ENCODE data around the gene RELCH.

The RELCH gene

DNA sequence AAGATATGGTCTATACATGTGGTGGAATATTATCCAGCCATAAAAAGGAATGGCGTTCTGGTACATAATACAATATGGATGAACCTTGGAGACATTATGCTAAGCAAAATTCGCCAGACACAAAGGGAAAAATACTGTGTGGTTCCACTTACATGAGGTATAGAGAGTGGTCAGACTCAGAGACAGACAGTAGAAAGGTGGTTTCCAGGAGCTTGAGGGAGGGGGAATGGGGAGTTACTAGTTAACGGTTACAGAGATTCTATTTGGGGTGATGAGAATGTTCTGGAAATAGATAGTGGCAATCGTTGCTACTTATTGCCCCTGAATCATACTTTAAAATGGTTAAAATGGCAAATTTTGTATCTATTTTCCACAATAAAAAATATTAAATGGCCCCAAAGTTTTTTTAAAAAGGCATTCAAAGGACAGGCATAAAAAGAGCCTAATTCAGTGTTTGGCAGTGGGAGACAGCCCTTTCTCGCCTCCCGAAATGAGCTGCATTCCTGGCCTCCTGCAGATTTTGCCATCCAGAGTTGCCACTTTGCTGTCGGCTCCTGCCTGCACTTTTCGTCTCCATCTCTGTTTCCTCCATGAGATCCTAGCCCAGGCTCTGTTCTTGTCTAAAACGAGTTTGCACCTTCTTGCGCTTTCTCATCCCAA is 151.5 kb downstream of the RELCH start:
- no peak for DNase-seq (ENCODE audit: low spot score)

DNA sequence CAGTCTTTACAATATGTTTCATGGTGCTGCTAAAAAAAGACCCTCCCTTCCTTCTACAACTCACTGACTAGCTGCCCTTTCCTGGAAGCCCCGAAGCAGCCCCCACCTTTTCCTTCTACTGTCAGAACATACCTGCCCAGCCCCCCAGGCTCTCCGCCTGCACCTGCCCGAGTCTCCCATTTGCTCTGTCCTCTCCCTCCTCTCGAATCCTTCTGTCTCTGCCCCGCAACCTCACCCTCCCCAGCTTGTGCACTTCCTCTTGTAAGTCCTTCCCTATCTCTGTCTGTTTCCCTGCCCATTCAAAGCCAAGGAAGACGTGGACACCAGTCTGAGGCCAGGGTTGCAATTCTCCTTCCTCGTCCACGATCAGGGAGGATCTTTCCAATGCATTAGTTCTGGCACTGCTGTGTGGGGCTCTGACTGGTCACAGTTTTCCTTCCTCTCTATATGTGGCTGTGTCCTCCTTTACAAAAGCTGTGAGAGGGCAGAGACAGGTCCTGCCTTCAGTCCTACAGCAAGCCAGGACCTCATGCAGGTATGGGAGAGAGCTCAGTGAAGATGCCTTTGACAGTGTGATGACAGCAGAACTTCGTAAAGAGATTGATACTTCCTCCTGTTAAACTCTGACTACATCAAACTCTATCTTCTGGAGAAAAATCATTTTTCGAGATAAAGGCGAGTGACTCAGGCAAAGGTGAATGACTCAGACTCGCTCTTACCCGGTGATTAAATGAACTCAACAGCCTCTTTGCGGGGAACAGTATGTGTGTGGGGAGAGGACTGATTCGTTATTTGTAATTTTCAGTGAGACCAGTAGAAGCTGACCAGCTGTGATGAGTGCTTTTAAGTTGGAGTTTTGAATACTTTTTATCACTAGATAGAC is 152.3 kb downstream of the RELCH start:
- DNase-seq (ENCODE audit: low spot score) = no peak

DNA sequence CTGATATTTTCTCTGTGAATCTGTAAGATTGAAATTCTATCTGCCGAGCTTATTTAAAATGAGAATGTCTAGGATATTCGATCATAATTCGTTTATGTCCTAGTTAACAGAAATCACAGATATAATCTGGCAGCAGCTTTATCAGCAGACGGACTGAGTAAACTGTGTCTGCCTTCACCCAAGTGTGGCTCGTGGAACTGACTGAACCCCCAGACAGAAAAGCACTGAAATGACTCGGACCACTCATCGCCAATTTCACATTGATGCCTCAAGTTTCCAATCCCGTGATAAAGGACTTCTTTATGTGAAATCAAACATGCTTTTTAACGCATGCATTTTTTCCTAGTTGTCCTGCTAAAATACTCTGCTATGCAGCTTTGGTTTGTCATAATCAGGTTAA is 153.9 kb downstream of the RELCH start:
- DNase-seq (ENCODE audit: low spot score) = no peak

DNA sequence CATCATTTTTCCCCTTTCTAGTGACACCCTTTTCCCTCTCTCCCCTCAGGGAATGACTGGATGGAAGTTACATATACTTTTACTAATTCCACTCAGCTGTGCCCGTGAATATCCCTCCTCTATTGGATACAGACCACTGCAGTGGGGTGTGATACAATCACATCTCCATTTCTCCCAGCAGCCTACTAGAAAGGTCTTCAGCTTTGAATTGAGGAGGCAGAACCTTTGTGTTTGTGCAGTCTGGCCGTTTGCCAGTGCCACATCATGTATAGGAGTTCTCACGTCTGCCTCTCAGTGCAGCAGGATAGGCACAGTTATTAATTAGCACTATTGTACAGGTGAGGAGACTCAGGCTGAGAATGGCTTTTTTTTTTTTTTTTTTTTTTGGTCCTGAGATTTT is 154.4 kb downstream of the RELCH start:
- DNase-seq (ENCODE audit: low spot score) = no peak

DNA sequence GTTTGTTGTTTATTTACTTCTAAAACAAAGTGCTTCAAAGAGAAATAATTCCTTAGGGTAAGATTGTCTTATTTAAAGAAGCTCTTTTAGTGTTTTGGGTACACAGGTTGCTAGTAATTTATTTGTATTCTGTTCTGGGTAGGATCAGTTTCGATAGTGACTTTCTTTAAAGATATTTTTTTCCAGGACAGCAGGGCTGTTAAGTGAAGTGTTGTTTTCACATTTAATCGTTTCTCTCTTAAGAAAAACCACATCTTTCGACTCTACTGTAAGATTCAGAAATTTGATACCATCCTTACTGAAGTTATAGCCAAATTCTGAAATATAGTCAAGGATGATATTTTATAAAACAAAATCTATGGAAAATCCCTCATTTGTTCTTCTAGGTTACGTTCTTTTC is 155.8 kb downstream of the RELCH start:
- DNase-seq (ENCODE audit: low spot score) = no peak

DNA sequence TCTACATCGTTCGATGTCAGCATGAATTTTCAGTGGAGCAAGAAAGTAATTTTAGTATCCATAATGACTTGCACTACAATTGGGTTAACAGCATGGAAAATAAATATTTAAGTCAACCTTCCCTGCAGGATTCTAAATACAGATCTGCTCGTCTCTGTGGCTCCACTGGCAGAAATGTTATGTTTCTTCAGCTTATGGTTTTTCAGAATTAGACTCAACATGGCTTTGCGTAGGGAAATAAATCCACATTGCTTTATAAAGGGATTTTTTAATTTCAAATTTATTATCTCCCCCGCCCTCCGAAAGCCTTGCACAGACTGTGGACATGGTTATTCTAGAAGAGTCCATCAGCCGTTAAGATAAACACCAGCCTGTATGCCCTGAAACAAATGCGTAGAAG is 156.3 kb downstream of the RELCH start:
- no peak for DNase-seq (ENCODE audit: low spot score)

DNA sequence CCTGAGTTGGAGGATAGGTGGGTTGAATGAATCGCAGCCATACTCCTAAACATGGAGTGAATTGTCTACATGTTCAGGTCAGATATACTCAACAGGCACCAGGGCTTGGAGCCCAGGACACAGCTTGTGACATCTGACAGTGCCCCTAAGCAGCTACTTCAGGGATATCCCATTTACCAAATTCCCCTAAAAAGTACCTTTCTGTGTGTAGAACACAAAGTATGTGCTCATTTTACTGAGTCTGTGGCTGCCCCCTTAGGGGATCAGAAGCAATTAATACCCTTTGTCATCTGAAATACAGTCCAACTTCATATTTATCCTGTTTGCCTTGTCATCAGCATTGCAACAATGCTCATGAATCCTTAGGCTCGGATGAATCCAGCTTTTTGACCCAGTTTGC is 158.9 kb downstream of the RELCH start:
- no peak for DNase-seq (ENCODE audit: low spot score)

DNA sequence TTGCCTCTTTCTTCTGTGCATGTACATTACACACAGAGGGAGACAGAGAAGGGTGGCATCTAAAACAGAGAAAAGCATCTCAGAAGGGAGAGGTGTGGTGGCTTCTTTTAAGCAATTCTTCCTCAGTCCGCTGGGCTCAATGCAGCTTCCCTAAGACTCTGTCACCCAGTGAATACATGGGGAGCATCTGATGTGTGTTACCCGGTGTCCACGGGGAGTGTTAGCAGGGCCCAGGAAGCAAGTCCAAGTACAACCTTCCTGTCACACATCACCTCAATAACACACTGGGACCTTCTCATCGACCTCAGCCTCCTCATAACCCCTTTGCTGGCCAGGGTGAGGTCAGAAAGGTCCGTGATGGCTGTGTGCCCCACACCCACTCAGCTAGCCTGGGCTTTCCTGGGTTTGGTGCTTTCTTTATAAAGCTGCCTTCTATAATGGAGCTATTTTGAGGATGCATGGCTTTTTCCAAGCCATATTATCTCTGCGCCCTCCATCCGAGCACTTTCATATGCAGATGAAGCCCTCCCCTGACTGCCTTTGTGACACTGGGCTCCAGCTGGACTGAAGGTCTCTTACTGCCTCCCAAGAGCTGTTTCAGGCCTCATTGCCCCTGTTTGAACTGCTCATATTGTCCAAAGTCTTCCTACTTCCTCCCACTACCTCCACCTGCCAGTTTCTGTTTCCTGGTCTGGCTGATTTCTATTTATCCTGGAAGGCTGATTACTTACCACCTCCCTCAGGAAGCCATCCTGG is 159.5 kb downstream of the RELCH start:
- no peak for DNase-seq (ENCODE audit: low spot score)

DNA sequence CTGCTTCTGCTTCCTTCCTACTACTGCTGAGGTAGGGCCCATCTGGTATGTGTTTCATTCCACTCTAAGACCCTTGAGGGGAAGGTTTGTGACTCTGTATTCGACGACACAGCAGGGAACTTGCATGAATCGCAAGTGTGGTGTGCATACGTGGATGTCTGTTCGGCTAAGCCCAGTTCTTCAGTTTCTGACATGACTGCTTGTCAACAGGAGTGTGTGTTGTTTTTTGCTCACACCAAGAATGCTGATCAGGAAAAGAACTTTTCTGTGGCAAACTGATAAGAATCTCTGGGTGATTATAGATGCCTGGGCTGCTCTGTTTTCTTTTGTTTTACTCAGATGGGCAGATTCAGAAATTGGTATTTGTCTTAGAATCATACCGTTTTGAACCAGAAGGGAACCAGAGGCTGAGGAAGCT is 160.0 kb downstream of the RELCH start:
- DNase-seq (ENCODE audit: low spot score) = no peak

DNA sequence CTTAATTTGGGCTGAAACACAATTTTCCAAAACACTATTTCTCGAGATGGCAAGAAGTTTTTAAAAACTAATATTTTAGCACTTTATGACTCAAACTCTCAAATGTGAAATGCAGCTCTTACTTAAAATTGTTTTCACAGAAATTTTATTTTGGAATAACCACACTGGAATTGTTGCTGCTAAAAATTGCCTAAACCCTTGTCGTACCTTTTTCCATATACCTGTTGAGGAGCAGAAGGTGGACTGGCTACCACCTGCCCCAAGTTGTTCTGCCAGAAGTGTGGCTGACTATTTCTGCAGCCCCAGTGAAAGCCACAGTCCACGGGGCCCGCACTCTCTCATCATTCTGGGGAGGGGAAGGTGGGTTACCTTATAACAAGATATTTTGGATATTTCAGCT is 161.4 kb downstream of the RELCH start:
- no peak for DNase-seq (ENCODE audit: low spot score)

DNA sequence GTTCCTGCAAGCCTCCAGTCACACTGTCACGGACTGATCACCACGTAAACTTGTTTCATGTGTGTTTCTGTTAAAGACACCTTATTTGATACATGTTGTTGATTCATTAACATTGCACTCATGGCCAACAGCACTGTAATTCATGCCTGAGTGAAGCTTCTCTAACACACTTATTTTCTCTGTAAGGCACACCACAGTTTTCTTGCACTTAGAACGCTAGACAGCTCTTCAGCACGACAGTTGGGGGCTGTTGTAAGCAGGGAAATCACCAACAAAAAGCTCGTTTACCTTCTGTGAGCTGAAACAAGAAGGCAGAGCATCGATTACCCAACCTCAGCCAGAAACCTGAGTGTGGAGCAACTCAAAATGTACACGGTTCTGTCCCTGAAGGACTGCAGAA is 166.1 kb downstream of the RELCH start:
- no peak for DNase-seq (ENCODE audit: low spot score)

DNA sequence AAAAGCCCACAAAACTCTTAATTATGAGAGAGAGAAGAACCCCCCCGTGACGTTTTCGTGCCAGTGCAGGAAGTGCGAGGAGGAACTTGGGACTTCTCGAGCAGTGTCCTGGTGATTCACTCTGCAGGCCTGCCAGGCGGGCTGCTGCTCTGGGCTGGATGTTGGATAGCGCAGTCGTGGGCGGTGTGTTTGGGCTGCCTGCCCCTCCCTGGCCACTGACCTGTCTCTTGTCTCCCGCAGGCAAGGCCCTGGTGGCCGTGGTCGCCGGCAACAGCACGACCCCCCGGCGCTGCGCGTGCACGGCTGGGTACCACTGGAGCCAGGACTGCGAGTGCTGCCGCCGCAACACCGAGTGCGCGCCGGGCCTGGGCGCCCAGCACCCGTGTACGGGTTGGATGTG is 167.1 kb downstream of the RELCH start:
- DNase-seq (ENCODE audit: low spot score) = no peak

DNA sequence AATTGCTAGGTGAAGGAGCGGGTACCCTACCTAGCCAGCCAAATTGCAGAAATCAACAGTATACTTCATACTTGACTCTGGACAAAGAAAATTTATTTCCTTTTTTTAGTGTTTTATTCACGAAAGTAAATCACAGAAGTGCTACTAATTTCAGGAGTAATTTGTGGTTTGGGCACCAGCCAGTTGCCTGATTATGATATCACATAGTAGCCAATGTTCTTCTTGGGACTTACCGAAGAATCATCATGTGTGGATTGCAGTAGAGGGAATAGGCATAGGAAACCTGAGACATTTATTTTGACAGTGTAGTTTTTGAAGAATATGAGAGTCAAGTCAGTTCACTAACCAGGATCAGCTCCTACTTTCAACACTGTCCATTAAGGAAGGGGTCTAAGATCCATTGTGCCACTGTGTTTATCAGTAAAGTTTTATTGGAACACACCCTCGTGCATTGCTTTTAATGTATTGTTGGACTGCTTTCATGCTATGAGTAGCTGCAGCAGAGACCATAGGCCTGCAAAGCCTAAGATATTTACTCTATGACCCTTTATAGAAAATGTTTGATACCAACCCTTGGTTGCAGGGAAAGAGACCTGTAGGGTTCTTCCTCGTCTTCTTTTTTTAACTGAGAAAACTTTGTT is 170.1 kb downstream of the RELCH start:
- DNase-seq (ENCODE audit: low spot score) = no peak
